Effector memory CD4-positive, alpha-beta T cell (primary cell): Measurements from ENCODE around the gene SH2D2A.
A peak's percentile ranks its signal among the peaks of the same experiment; 100 is the strongest.
"Not testable (repeated sequence)": the region's sequence is repeated elsewhere in the genome, so short reads cannot be mapped to it uniquely, and the experiment has no call there.

ENCODE experiments used
- DNase-seq, 3 donors: peaks; one replicate each; pipeline ENCODE4 v3.0.0-alpha.2; 2020
- H3K27ac ChIP-seq: 2 replicates; pipeline ENCODE4 v1.7.0; 2013; ENCODE audit warnings: mild to moderate bottlenecking, low read length, moderate library complexity; ENCODE audit not compliant: insufficient read depth, poor library complexity, severe bottlenecking
- H3K27me3 ChIP-seq: replicated peaks from 2 replicates; pipeline ENCODE4 v1.7.0; 2013; ENCODE audit warnings: mild to moderate bottlenecking, low read length; ENCODE audit not compliant: insufficient read depth, control insufficient read depth, poor library complexity, severe bottlenecking
- H3K36me3 ChIP-seq: 2 replicates; pipeline ENCODE4 v1.7.0; 2013; ENCODE audit warnings: mild to moderate bottlenecking, low read length, moderate library complexity; ENCODE audit not compliant: control insufficient read depth, insufficient read depth
- H3K4me1 ChIP-seq: 2 replicates; pipeline ENCODE4 v1.7.0; 2013; ENCODE audit warnings: low read length, mild to moderate bottlenecking; ENCODE audit not compliant: control insufficient read depth, insufficient read depth, poor library complexity, severe bottlenecking
- H3K4me3 ChIP-seq: 2 replicates; pipeline ENCODE4 v1.7.0; 2013; ENCODE audit warnings: low read length, low read depth, mild to moderate bottlenecking; ENCODE audit not compliant: insufficient read depth, poor library complexity, severe bottlenecking
- H3K9me3 ChIP-seq: 2 replicates; pipeline ENCODE4 v1.7.0; 2013; ENCODE audit warnings: mild to moderate bottlenecking, low read length, moderate library complexity; ENCODE audit not compliant: control insufficient read depth

SH2D2A gene

DNA sequence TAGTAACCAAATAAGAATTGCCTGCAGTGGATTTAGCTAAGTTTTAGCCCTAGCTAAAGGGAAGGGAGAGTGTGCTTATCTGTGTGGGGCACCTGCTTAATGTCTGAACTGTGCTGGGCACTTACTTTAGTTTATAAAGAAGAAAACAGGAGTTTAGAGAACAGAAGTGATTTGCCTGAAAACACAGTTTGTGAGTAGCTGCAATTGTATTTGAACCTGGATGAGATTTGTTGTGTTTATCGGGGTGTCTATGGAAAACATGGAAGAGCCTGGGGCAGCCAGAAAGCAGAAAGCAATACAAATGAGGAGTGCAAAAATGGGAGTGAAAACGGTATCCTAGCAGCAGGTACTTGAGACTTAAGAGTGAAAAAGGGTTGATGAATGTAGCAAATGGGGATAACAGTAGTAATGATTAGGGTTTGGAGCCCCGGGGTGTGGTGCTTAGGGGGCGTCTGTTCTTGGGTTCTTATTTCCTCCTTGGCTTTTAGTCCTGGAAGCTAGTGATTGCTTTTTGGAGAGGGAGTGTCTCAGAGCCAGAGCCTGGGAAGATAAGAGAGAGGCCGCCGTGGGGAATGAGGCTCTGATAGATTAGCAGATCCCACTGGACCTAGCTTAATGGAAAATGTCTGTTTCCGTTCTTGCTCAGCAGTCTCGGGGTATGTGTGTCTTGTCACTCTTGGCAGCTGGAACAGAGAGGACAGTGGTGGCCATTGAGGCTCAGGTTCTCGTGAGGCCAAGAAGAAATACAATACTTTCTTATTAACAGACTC lies 43.7 kb downstream of the SH2D2A start:
- no peaks in the 10 kb centered on the region for H3K9me3 ChIP-seq
- no peak overlapping the region for H3K4me3 ChIP-seq
- no peaks in the 10 kb centered on the region for H3K27me3 ChIP-seq
- no peak overlapping the region for H3K27ac ChIP-seq
- H3K36me3 ChIP-seq = peaks cover 9% of the 10 kb centered on the region
- no peak for DNase-seq
- H3K4me1 ChIP-seq = peaks cover 27% of the 10 kb centered on the region

DNA sequence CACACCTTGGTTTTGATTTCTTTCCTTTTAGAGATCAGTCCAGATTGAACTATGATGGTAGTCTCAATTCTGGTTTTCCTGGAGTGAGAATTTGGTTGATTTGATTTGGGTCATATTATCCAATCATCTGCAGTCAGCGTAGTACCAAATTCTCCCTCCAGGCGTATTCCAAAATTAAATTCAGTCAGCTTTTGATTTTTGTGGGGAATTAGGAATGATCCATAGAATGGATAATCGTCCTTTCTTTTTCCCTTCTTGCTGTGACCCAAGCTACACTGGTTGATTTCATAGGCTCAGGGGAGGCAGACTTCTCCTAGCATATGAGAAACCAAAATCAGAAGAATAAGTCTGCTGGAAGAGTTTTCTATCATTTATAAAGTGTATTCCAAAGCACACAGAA lies 44.4 kb downstream of the SH2D2A start:
- H3K9me3 ChIP-seq = no peaks in the 10 kb centered on the region

DNA sequence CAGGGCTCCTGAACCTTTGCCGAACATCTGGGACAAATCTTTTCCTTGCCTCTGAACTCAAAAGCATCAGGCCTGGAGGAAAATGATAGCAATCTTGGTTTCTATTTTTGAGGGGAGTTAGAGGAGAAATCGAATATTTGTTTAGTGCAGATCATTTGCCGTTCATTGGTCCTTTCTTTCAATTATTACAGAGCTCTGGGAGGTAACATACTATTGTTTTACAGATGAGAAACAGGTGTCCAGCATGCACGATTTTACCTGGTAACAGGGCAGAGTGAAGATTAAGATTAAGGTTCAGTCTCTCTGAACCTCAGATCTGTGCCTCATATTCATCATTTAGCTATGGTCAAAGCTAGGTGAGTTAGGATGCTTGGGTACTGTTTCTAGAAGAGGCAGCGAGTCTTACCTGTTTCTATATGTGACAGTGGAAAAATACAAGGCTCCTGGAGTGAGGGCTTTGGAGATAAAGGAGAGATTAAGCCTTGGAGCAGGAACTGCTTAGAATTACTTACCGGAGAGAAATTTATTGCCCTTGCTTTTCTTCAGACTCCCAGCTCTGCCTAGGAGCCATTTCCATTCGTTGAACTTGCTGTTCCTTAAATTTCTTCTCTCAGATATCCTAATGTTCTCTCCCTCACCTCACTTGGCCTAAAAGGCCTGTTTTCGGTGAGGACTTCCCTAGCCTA lies 47.9 kb downstream of the SH2D2A start:
- peaks cover 28% of the 10 kb centered on the region for H3K4me1 ChIP-seq

More for the DNA sequence above, 44.4 kb downstream of the SH2D2A start:
- H3K27me3 ChIP-seq = no peaks in the 10 kb centered on the region
- no peak overlapping the region for H3K27ac ChIP-seq
- peaks cover 25% of the 10 kb centered on the region for H3K4me1 ChIP-seq
- H3K4me3 ChIP-seq = no peak overlapping the region
- H3K36me3 ChIP-seq = peaks cover 9% of the 10 kb centered on the region
- no peak for DNase-seq

DNA sequence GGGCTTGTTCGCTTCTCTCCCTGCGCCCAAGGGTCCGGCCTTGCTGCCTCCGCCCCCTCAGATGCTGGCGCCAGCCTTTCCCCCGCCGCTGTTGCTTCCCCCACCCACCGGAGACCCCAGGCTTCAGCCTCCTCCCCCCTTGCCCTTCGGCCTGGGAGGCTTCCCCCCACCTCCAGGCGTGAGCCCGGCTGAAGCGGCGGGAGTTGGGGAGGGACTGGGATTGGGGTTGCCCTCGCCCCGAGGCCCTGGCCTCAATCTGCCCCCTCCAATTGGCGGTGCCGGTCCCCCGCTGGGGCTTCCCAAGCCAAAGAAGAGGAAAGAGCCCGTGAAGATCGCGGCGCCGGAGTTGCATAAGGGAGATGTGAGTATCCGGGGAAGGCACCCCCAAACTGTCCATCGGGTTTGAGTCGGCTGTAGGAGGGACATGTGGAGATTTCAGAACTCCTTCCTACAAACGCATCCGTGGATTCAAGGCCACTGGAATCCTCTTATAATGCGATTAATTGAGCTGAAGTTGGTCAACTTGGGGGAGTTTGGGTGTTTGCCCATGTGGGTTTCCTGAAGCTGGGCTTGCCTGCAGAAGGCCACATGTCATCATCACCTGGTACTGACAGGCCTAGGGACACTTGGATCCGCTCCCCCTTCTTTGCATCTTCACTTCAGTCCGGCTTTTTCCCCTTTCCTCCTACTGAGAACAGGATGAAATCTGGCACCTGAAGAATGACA lies 48.6 kb downstream of the SH2D2A start:
- H3K27me3 ChIP-seq = no peaks in the 10 kb centered on the region
- no peaks in the 10 kb centered on the region for H3K9me3 ChIP-seq
- DNase-seq = peak; percentile 9 to 33 (median 15)
- H3K4me1 ChIP-seq = peaks cover 28% of the 10 kb centered on the region
- peak overlapping the region; percentile 93 for H3K4me3 ChIP-seq
- peaks cover 9% of the 10 kb centered on the region for H3K36me3 ChIP-seq
- peak overlapping the region; percentile 98 for H3K27ac ChIP-seq

More for the DNA sequence above, 47.9 kb downstream of the SH2D2A start:
- H3K27ac ChIP-seq = peak overlapping the region; percentile 98
- no peaks in the 10 kb centered on the region for H3K27me3 ChIP-seq
- DNase-seq = no peak
- no peaks in the 10 kb centered on the region for H3K9me3 ChIP-seq
- peak overlapping the region; percentile 93 for H3K4me3 ChIP-seq
- peaks cover 9% of the 10 kb centered on the region for H3K36me3 ChIP-seq

- Histone ChIP-seq H3K4me1 (peaks cover 28% of the 10 kb centered on the region), H3K9me3 (no peaks in the 10 kb centered on the region), H3K36me3 (peaks cover 9% of the 10 kb centered on the region), H3K27ac (peak within 1 kb of the TSS; percentile 98), H3K4me3 (peak within 1 kb of the TSS; percentile 93), H3K27me3 (no peaks in the 10 kb centered on the region)
- peak; percentile 95 to 98 (median 96) for DNase-seq
Measured at GRCh38 chr1:156767101-156767878, 49.4 kb downstream of the SH2D2A start, which contains the start of gene PRCC. Gene PRCC (plus strand): TSS chr1:156767535. CDS start chr1:156767772, 237 bp downstream.

- peak overlapping the region; percentile 55 for H3K4me3 ChIP-seq
Measured at GRCh38 chr1:156766298-156767100, 50.1 kb downstream of the SH2D2A start.

GRCh38 chr1:156765666-156766065 lies 51.0 kb downstream of the SH2D2A start:
- H3K36me3 ChIP-seq = peaks cover 3% of the 10 kb centered on the region

More at GRCh38 chr1:156766298-156767100, 50.1 kb downstream of the SH2D2A start:
- no peak for DNase-seq
- peak overlapping the region; percentile 98 for H3K27ac ChIP-seq
- H3K9me3 ChIP-seq = no peaks in the 10 kb centered on the region
- peaks cover 9% of the 10 kb centered on the region for H3K36me3 ChIP-seq
- H3K4me1 ChIP-seq = peaks cover 28% of the 10 kb centered on the region
- H3K27me3 ChIP-seq = no peaks in the 10 kb centered on the region

DNA sequence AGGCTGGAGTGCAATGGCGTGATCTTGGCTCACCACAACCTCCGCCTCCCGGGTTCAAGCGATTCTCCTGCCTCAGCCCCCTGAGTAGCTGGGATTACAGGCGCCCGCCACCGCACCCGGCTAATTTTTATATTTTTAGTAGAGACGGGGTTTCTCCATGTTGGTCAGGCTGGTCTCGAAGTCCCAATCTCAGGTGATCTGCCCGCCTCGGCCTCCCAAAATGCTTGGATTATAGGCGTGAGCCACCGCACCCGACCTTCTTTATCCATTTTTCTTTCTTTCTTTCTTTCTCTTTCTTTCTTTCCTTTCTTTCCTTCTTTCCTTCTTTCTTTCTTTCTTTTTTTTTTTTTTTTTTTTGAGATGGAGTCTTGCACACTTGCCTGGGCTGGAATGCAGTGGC lies 51.5 kb downstream of the SH2D2A start:
- H3K27me3 ChIP-seq, H3K9me3 ChIP-seq, H3K27ac ChIP-seq, DNase-seq, H3K4me3 ChIP-seq, H3K36me3 ChIP-seq: not testable (repeated sequence)
- peaks cover 21% of the 10 kb centered on the region for H3K4me1 ChIP-seq

More at GRCh38 chr1:156765666-156766065, 51.0 kb downstream of the SH2D2A start:
- peaks cover 24% of the 10 kb centered on the region for H3K4me1 ChIP-seq
- no peak overlapping the region for H3K4me3 ChIP-seq
- H3K27ac ChIP-seq = no peak overlapping the region
- no peak for DNase-seq
- no peaks in the 10 kb centered on the region for H3K9me3 ChIP-seq
- no peaks in the 10 kb centered on the region for H3K27me3 ChIP-seq

GRCh38 chr1:156760796-156761104 lies 55.9 kb downstream of the SH2D2A start:
- no peak for DNase-seq
- Histone ChIP-seq H3K27ac (no peak overlapping the region), H3K27me3 (no peaks in the 10 kb centered on the region), H3K4me3 (no peak overlapping the region), H3K9me3 (no peaks in the 10 kb centered on the region), H3K36me3 (no peaks in the 10 kb centered on the region), H3K4me1 (no peaks in the 10 kb centered on the region)
